Stimulated activated CD4-positive, alpha-beta T cell treated with anti-CD3 and anti-CD28 coated beads, TNF-alpha, amount 100 ng/mL, for 1 hour (primary cell): ENCODE results near the gene RCHY1.

Experiments used
- DNase-seq, 3 donors: peaks; one replicate each; pipeline ENCODE4 v3.0.0-alpha.2; 2020; ENCODE audit warnings: low read depth in 3 of 3, low spot score in 1 of 3

RCHY1 gene

DNA sequence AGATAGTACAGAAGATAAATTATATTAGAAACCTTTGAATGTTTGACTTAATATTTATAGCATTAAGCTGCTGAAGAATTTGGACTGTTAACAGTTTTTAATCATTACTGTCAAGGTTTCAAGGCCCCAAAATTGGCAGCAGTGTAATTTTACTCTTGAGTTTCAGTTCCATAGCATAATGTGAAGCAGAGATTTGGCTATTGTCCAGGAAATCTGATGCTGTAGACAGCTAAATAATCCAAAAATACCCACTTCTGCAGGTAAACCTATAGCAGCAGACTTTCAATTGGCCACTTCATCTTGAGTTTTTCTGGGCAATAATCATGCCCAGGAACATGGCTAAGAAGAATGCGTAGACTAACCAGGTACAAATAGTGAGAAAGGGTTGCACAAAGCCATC, 85.0 kb downstream of the RCHY1 start:
- no peak for DNase-seq
